WERI-Rb-1 (cell line): ENCODE results near the gene OR10A4.
"Not testable (repeated sequence)": the region's sequence is repeated elsewhere in the genome, so short reads cannot be mapped to it uniquely, and the experiment has no call there.

Source experiments
- DNase-seq: peaks from one replicate; pipeline ENCODE4 v3.0.0-alpha.2; 2020
- H3K27ac ChIP-seq: fragments of 250-450 bp; sonication (Bioruptor Pico); 2 replicates; pipeline ENCODE4 v1.5.1; 2020; ENCODE audit warnings: mild to moderate bottlenecking, moderate library complexity
- H3K27me3 ChIP-seq: fragments of 250-450 bp; sonication (Bioruptor Pico); 2 replicates; pipeline ENCODE4 v1.5.1; 2021; ENCODE audit warnings: mild to moderate bottlenecking, low read depth, moderate library complexity; ENCODE audit not compliant: insufficient read depth, severe bottlenecking
- H3K36me3 ChIP-seq: fragments of 250-450 bp; sonication (Bioruptor Pico); 2 replicates; pipeline ENCODE4 v1.5.1; 2020; ENCODE audit warnings: mild to moderate bottlenecking, moderate library complexity
- H3K4me3 ChIP-seq: 2 replicates; pipeline ENCODE4 v1.5.1; 2011; ENCODE audit warnings: low read depth, mild to moderate bottlenecking, control low read depth, low read length
- H3K9me3 ChIP-seq: fragments of 250-450 bp; sonication (Bioruptor Pico); 2 replicates; pipeline ENCODE4 v1.5.1; 2021; ENCODE audit warnings: mild to moderate bottlenecking, moderate library complexity; ENCODE audit not compliant: severe bottlenecking
- CTCF ChIP-seq: IDR thresholded peaks from 2 replicates; pipeline ENCODE4 v1.5.1; 2011; ENCODE audit warnings: low read depth, mild to moderate bottlenecking, control low read depth, inconsistent platforms, low read length

Gene OR10A4

GRCh38 chr11:6900327-6900999, 24.0 kb downstream of the OR10A4 start:
- Histone ChIP-seq H3K27me3 (no peaks in the 10 kb centered on the region), H3K4me3 (no peak overlapping the region), H3K9me3 (no peaks in the 10 kb centered on the region), H3K36me3 (no peaks in the 10 kb centered on the region), H3K27ac (no peak overlapping the region)
- TF ChIP-seq CTCF = no peak
- no peak for DNase-seq

GRCh38 chr11:6904804-6905203, 28.4 kb downstream of the OR10A4 start:
- H3K27ac ChIP-seq, H3K27me3 ChIP-seq, H3K4me3 ChIP-seq, DNase-seq, H3K36me3 ChIP-seq, H3K9me3 ChIP-seq: not testable (repeated sequence)

- Histone ChIP-seq H3K9me3 (no peaks in the 10 kb centered on the region), H3K4me3 (no peak overlapping the region), H3K27ac (no peak overlapping the region), H3K36me3 (no peaks in the 10 kb centered on the region), H3K27me3 (no peaks in the 10 kb centered on the region)
- TF ChIP-seq CTCF = no peak
- no peak for DNase-seq
These were observed 35.0 kb downstream of the OR10A4 start for GRCh38 chr11:6911378-6911777.

GRCh38 chr11:6911948-6912347, 35.5 kb downstream of the OR10A4 start:
- Histone ChIP-seq H3K27me3 (no peaks in the 10 kb centered on the region), H3K36me3 (no peaks in the 10 kb centered on the region), H3K4me3 (no peak overlapping the region), H3K27ac (no peak overlapping the region), H3K9me3 (no peaks in the 10 kb centered on the region)
- no peak for DNase-seq
- TF ChIP-seq CTCF = no peak

GRCh38 chr11:6919698-6920097, 43.3 kb downstream of the OR10A4 start:
- H3K4me3 ChIP-seq = no peak overlapping the region
- TF ChIP-seq CTCF = no peak
- H3K9me3 ChIP-seq = peaks cover 5% of the 10 kb centered on the region
- H3K36me3 ChIP-seq = no peaks in the 10 kb centered on the region
- no peak for DNase-seq
- H3K27me3 ChIP-seq = no peaks in the 10 kb centered on the region
- H3K27ac ChIP-seq = no peak overlapping the region

- no peak for DNase-seq
- no peaks in the 10 kb centered on the region for H3K36me3 ChIP-seq
- H3K9me3 ChIP-seq = peaks cover 5% of the 10 kb centered on the region
These were observed 44.3 kb downstream of the OR10A4 start, which contains the start of gene OR2D3 for GRCh38 chr11:6920702-6921101. Gene OR2D3 (plus strand): TSS chr11:6921002. CDS start chr11:6921002, 0 bp downstream.

More at GRCh38 chr11:6920702-6921101, 44.3 kb downstream of the OR10A4 start, which contains the start of gene OR2D3:
- Histone ChIP-seq H3K27ac (no peak within 1 kb of the TSS), H3K4me3 (no peak within 1 kb of the TSS), H3K27me3 (no peaks in the 10 kb centered on the region)
- no peak for TF ChIP-seq CTCF
